ENCODE measurements around the gene ADARB1.

The ADARB1 gene

DNA sequence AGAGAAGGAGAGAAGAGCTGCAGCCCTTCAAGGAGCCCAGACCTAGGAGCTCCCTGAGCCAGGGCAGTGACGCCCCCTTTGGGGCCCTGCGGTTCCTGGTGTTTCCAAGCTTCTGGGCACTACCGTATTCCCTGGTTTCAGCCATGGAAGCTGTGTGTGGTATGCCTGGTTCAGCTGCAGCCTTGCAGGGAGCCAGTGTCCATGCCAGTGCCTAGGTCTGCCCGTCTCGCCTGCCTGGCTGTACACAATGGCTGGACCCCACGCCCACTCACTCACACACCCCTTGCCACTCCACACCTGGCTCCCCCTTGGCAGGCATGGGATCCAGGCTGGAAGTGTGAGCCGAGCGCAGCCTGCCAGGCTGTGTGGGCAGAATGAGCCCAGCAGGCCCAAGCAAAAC, 87.7 kb downstream of the ADARB1 start:
- no peaks in the 10 kb centered on the region; the same call in 1 of the 2 replicates for H3K9me3 ChIP-seq (ENCODE audit: insufficient read depth, low read length)
- peaks cover 8% of the 10 kb centered on the region for H3K4me1 ChIP-seq (ENCODE audit: insufficient read depth, insufficient read length)
- no peak overlapping the region for H3K9ac ChIP-seq (ENCODE audit: insufficient read length, low read depth)
- H3K27me3 ChIP-seq (ENCODE audit: insufficient read depth, insufficient read length): no peaks in the 10 kb centered on the region
- no peak for DNase-seq (ENCODE audit: low read depth, low spot score)
- no peak overlapping the region for H3K4me3 ChIP-seq (ENCODE audit: insufficient read length, low read depth)
- H3K36me3 ChIP-seq (ENCODE audit: insufficient read depth, insufficient read length, low read length): peaks cover 17% of the 10 kb centered on the region
- TF ChIP-seq YY1 (IDR thresholded peaks at IDR 0.05; ENCODE audit: insufficient read depth, insufficient read length) (no peak), ZNF274 (IDR thresholded peaks at IDR 0.05; ENCODE audit: low read depth, low read length) (no peak), SUZ12 (IDR thresholded peaks at IDR 0.05; ENCODE audit: extremely low read depth, insufficient read depth, insufficient read length) (no peak)

- no peak overlapping the region for H3K4me3 ChIP-seq (ENCODE audit: insufficient read length, low read depth)
- H3K9me3 ChIP-seq (ENCODE audit: insufficient read depth, low read length): no peaks in the 10 kb centered on the region; the same call in 1 of the 2 replicates
- H3K27me3 ChIP-seq (ENCODE audit: insufficient read depth, insufficient read length): no peaks in the 10 kb centered on the region
- H3K4me1 ChIP-seq (ENCODE audit: insufficient read depth, insufficient read length): peaks cover 8% of the 10 kb centered on the region
- no peak overlapping the region for H3K9ac ChIP-seq (ENCODE audit: insufficient read length, low read depth)
- no peak for DNase-seq (ENCODE audit: low read depth, low spot score)
- H3K36me3 ChIP-seq (ENCODE audit: insufficient read depth, insufficient read length, low read length): peaks cover 17% of the 10 kb centered on the region
- TF ChIP-seq SUZ12 (IDR thresholded peaks at IDR 0.05; ENCODE audit: extremely low read depth, insufficient read depth, insufficient read length): no peak
- no peak for TF ChIP-seq ZNF274 (IDR thresholded peaks at IDR 0.05; ENCODE audit: low read depth, low read length)
- no peak for TF ChIP-seq YY1 (IDR thresholded peaks at IDR 0.05; ENCODE audit: insufficient read depth, insufficient read length)
Measured at GRCh38 chr21:45162809-45163208, 88.4 kb downstream of the ADARB1 start.

DNA sequence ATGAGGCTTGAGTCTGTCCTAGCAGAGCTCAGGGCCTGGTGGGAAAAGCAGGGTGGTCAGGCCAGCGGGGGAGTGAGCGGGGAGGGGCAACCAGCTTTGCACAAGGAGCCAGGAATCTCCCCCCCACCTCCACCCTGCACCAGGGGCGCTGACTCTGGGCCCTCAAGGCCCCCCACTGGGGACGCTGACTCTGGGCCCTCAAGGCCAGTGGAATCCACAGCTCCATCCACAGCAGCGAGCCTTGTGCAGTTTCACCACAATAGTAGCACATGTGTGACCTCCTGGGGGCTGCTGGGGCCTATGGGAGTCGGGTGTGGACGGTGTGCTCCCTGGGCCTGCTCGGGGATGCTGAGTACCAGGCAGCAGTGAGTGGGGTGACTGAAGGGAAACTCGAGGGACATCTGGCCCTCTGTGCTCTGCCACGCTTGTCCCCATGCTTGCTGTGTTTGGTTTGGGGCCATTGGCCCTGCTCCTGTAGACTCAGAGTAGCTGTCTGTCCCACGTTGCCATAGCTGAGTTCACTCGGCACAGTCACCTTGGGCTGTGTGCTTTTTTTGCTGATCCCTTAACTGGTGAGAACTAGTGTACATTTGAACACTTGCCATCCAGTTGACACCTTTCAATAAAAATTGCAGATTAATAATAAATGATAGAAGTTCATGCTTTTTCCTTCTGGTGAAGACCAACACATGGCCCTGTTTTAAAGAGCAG, 89.2 kb downstream of the ADARB1 start:
- peaks cover 17% of the 10 kb centered on the region for H3K36me3 ChIP-seq (ENCODE audit: insufficient read depth, insufficient read length, low read length)
- H3K27me3 ChIP-seq (ENCODE audit: insufficient read depth, insufficient read length): no peaks in the 10 kb centered on the region
- TF ChIP-seq SUZ12 (IDR thresholded peaks at IDR 0.05; ENCODE audit: extremely low read depth, insufficient read depth, insufficient read length) (no peak), YY1 (IDR thresholded peaks at IDR 0.05; ENCODE audit: insufficient read depth, insufficient read length) (no peak), ZNF274 (IDR thresholded peaks at IDR 0.05; ENCODE audit: low read depth, low read length) (no peak)
- no peaks in the 10 kb centered on the region; the same call in 1 of the 2 replicates for H3K9me3 ChIP-seq (ENCODE audit: insufficient read depth, low read length)
- no peak overlapping the region for H3K4me3 ChIP-seq (ENCODE audit: insufficient read length, low read depth)
- no peak for DNase-seq (ENCODE audit: low read depth, low spot score)
- peak overlapping the region; percentile 11 for H3K9ac ChIP-seq (ENCODE audit: insufficient read length, low read depth)
- peaks cover 8% of the 10 kb centered on the region for H3K4me1 ChIP-seq (ENCODE audit: insufficient read depth, insufficient read length)

DNA sequence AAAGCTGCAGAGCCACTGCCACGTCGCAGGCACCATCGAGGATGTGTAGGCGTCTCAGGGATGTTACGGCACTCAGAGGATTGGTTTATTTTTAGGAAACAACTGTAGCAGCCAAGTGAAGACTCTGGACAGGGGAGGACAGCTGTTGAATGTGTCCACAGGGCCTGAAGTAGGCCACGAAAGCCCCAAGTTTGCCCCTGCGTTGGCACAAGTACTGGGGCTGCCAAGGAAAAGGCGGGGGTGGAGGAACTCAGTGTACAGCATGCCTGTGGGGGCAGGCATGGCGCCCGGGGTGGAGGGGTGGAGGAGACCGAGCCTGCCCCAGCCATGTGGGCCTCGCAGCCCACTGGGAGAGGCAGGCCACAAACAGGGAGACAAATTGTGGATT, 89.7 kb downstream of the ADARB1 start:
- Histone ChIP-seq H3K4me3 (ENCODE audit: insufficient read length, low read depth) (no peak overlapping the region), H3K9me3 (ENCODE audit: insufficient read depth, low read length) (no peaks in the 10 kb centered on the region; the same call in 1 of the 2 replicates), H3K4me1 (ENCODE audit: insufficient read depth, insufficient read length) (peaks cover 8% of the 10 kb centered on the region), H3K27me3 (ENCODE audit: insufficient read depth, insufficient read length) (no peaks in the 10 kb centered on the region), H3K36me3 (ENCODE audit: insufficient read depth, insufficient read length, low read length) (peaks cover 17% of the 10 kb centered on the region), H3K9ac (ENCODE audit: insufficient read length, low read depth) (no peak overlapping the region)
- TF ChIP-seq YY1 (IDR thresholded peaks at IDR 0.05; ENCODE audit: insufficient read depth, insufficient read length): no peak
- DNase-seq (ENCODE audit: low read depth, low spot score): no peak

- no peak for TF ChIP-seq YY1 (IDR thresholded peaks at IDR 0.05; ENCODE audit: insufficient read depth, insufficient read length)
- no peak for TF ChIP-seq ZNF274 (IDR thresholded peaks at IDR 0.05; ENCODE audit: low read depth, low read length)
- no peak for TF ChIP-seq SUZ12 (IDR thresholded peaks at IDR 0.05; ENCODE audit: extremely low read depth, insufficient read depth, insufficient read length)
- H3K27me3 ChIP-seq (ENCODE audit: insufficient read depth, insufficient read length): no peaks in the 10 kb centered on the region
- H3K36me3 ChIP-seq (ENCODE audit: insufficient read depth, insufficient read length, low read length): peaks cover 15% of the 10 kb centered on the region
Measured at GRCh38 chr21:45164838-45165237, 90.5 kb downstream of the ADARB1 start.

DNA sequence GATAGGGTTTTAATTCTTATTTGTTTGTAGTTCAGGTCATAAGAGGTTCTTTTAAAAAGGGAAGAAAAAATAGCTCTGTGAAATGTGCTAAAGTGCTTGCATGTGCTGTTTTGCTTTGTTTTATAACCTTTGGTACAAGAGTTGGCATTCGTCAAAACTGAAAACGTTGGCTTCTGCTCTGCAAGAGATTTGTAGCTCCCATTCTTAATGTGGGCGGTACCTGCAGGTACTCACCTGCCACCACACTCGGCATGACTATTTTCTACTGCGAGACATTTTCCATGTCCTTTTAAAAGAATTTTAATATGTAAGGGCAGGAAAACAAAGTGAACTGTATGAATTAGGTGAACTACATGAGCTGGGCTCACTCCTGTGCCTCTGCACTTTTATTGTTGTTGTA, 92.6 kb downstream of the ADARB1 start:
- Histone ChIP-seq H3K4me3 (ENCODE audit: insufficient read length, low read depth) (no peak overlapping the region), H3K9ac (ENCODE audit: insufficient read length, low read depth) (no peak overlapping the region), H3K4me1 (ENCODE audit: insufficient read depth, insufficient read length) (no peaks in the 10 kb centered on the region), H3K36me3 (ENCODE audit: insufficient read depth, insufficient read length, low read length) (peaks cover 15% of the 10 kb centered on the region), H3K27me3 (ENCODE audit: insufficient read depth, insufficient read length) (no peaks in the 10 kb centered on the region), H3K9me3 (ENCODE audit: insufficient read depth, low read length) (no peaks in the 10 kb centered on the region)
- TF ChIP-seq ZNF274 (IDR thresholded peaks at IDR 0.05; ENCODE audit: low read depth, low read length): no peak
- TF ChIP-seq YY1 (IDR thresholded peaks at IDR 0.05; ENCODE audit: insufficient read depth, insufficient read length): no peak
- TF ChIP-seq SUZ12 (IDR thresholded peaks at IDR 0.05; ENCODE audit: extremely low read depth, insufficient read depth, insufficient read length): no peak
- DNase-seq (ENCODE audit: low read depth, low spot score): no peak

More at GRCh38 chr21:45164838-45165237, 90.5 kb downstream of the ADARB1 start:
- H3K9me3 ChIP-seq (ENCODE audit: insufficient read depth, low read length): no peaks in the 10 kb centered on the region
- no peak overlapping the region for H3K9ac ChIP-seq (ENCODE audit: insufficient read length, low read depth)
- H3K4me1 ChIP-seq (ENCODE audit: insufficient read depth, insufficient read length): peaks cover 8% of the 10 kb centered on the region
- H3K4me3 ChIP-seq (ENCODE audit: insufficient read length, low read depth): no peak overlapping the region
- no peak for DNase-seq (ENCODE audit: low read depth, low spot score)

- TF ChIP-seq YY1 (IDR thresholded peaks at IDR 0.05; ENCODE audit: insufficient read depth, insufficient read length) (no peak), SUZ12 (IDR thresholded peaks at IDR 0.05; ENCODE audit: extremely low read depth, insufficient read depth, insufficient read length) (no peak), ZNF274 (IDR thresholded peaks at IDR 0.05; ENCODE audit: low read depth, low read length) (no peak)
- Histone ChIP-seq H3K4me3 (ENCODE audit: insufficient read length, low read depth) (no peak overlapping the region), H3K9ac (ENCODE audit: insufficient read length, low read depth) (no peak overlapping the region), H3K9me3 (ENCODE audit: insufficient read depth, low read length) (no peaks in the 10 kb centered on the region), H3K36me3 (ENCODE audit: insufficient read depth, insufficient read length, low read length) (peaks cover 15% of the 10 kb centered on the region), H3K27me3 (ENCODE audit: insufficient read depth, insufficient read length) (no peaks in the 10 kb centered on the region), H3K4me1 (ENCODE audit: insufficient read depth, insufficient read length) (no peaks in the 10 kb centered on the region)
- no peak for DNase-seq (ENCODE audit: low read depth, low spot score)
Measured at GRCh38 chr21:45167796-45168222, 93.4 kb downstream of the ADARB1 start.

Measured in NT2/D1 (cell line).